RWPE1 (cell line): ENCODE results near the gene SYNGAP1.

Experiments
- CTCF ChIA-PET: fragments of 350-600 bp; sonication (Branson Sonifier 250); formaldehyde crosslinking; extraction: SDS; loops from one replicate; lab custom pipeline; 2021; lab: Yijun Ruan, JAX
- POLR2A ChIA-PET: fragments of 400-600 bp; formaldehyde crosslinking; extraction: SDS; loops from one replicate; lab custom pipeline; 2020; ENCODE audit warnings: antibody characterized with exemption; ENCODE audit not compliant: low non-redundant PET; lab: Yijun Ruan, JAX
- DNase-seq: peaks from one replicate; pipeline ENCODE4 v3.0.0; 2012; ENCODE audit warnings: low spot score
- H3K27ac ChIP-seq: fragments of 450-650 bp; 2 replicates; pipeline ENCODE4 v1.5.1; 2017
- CTCF ChIP-seq: fragments of 450-650 bp; conservative IDR thresholded peaks from 2 replicates; pipeline ENCODE4 v1.5.1; 2017; ENCODE audit warnings: low read depth, mild to moderate bottlenecking

SYNGAP1 gene

GRCh38 chr6:33405386-33405940 is 14.4 kb upstream of the SYNGAP1 start:
- ChIA-PET POLR2A (no interaction called here), CTCF (no interaction called here)
- DNase-seq = no peak
- TF ChIP-seq CTCF = no peak
- H3K27ac ChIP-seq = peak overlapping the region; percentile 46

DNA sequence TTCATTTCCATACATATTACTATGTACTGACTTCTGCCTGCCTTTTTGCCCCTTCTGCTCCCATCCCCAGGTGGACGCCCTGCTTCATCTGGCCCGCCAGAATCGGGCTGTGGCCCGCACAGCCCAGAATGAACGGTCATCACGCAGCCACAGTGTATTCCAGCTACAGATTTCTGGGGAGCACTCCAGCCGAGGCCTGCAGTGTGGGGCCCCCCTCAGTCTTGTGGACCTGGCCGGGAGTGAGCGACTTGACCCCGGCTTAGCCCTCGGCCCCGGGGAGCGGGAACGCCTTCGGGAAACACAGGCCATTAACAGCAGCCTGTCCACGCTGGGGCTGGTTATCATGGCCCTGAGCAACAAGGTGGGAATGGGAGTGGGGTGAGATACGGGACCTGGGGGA is 13.7 kb upstream of the SYNGAP1 start:
- peak overlapping the region; percentile 46 for H3K27ac ChIP-seq
- no peak for DNase-seq
- CTCF ChIA-PET = no interaction called here
- POLR2A ChIA-PET = no interaction called here
- TF ChIP-seq CTCF = no peak

DNA sequence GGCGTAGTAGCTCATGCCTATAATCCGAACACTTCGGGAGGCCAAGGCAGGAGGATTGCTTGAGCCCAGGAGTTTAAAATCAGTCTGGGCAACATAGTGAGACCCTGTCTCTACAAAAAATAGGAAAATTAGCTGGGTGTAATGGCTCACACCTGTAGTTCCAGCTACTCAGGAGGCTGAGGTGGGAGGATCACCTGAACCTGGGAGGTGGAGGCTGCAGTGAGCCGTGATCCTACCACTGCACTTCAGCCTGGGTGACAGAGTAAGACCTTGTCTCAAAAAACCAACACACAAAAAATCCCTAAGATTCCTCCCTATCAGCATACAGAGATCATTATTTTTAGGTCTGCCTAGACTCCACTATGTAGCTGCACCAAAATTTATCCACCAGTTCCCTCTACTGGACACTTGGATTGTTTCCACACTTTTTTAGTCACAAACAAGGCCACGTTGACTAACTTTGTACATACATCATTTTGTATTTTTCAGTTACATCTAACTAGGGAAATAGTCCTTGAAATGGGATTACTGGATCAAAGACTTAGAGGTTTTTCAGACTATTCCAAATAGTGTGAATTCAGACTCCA is 12.6 kb upstream of the SYNGAP1 start:
- TF ChIP-seq CTCF = no peak
- no peak for DNase-seq
- H3K27ac ChIP-seq = peak overlapping the region; percentile 46
- ChIA-PET POLR2A (no interaction called here), CTCF (interaction anchor here (0.6 to 1.0 kb wide), 4 partner anchors 15 to 1744 kb away, joined by 3 read pairs; partner anchors contain the start of gene B3GALT4)

GRCh38 chr6:33410050-33410710 is 9.7 kb upstream of the SYNGAP1 start:
- POLR2A ChIA-PET = no interaction called here
- TF ChIP-seq CTCF = no peak
- peak; percentile 98 for DNase-seq
- H3K27ac ChIP-seq = peak overlapping the region; percentile 93
- CTCF ChIA-PET = interaction anchor here (0.5 to 0.6 kb wide), 2 partner anchors 9 to 92 kb away, joined by 3 read pairs; partner anchors contain the start of gene ZBTB22

DNA sequence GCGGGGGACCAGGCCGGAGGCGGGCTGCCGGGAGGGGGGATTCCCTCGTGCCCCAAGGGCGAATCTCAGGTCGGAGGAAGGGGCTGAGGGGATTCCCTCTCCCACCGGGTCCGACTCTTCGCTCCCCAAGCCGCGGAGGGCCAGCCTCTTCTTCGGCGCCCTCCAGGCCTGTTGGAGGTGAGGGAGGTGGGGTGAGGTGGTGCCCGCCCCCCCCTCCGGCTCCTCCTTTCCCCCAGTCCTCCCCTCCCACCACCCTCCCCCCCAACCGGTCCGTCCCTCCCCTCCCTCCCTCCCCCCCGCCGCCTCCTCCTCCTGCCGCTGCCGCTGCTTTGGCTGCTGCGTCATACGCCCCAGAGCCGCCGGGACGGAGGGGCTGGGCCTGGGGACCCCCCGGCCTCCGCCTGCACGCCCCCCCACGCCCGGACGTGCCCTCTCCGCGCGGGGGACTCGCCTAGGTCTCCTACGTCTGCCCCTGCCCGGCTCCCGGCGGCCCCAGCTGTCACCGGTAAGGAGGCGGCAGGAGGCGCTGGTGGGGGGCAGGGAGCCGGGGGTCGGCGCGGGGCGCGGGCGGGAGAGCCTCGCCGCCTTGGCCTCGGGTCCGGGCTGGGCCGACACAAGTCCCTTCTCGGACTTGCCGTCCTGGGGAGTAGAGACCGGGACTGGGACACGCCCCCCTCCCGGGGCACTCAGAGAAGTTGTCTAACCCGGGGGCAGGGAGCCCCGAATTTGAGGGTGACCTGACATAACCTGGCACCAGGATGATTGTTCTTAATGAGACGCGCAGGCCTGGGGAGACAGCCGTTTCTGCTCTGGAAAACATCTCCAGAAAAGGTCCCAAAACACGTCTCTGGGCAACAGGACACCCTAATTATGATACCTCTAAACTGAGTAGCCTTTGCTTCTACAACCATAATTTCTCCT is 8.9 kb upstream of the SYNGAP1 start, which contains the start of gene PHF1:
TSS of gene PHF1 (plus strand) at position 304 of the 921 bp plus-strand sequence. CDS start 1,250 bp downstream, outside the sequence.
- POLR2A ChIA-PET = no interaction called here
- H3K27ac ChIP-seq = peak within 1 kb of the TSS; percentile 93
- TF ChIP-seq CTCF = no peak
- peak; percentile 94 for DNase-seq
- CTCF ChIA-PET = no interaction called here

GRCh38 chr6:33411632-33412005 is 8.2 kb upstream of the SYNGAP1 start:
- peak overlapping the region; percentile 93 for H3K27ac ChIP-seq
- DNase-seq = no peak
- POLR2A ChIA-PET = no interaction called here
- CTCF ChIA-PET = interaction anchor here (0.6 kb wide), 1 partner anchor 28 kb away, joined by 4 read pairs; no protein-coding TSS in a partner anchor
- no peak for TF ChIP-seq CTCF
